HG03060 (cell line): Measurements from ENCODE around the gene ADARB2.
"Not testable (repeated sequence)": the region's sequence is repeated elsewhere in the genome, so short reads cannot be mapped to it uniquely, and the experiment has no call there.

Source experiments
- ATAC-seq: cut with Tn5 transposase; IDR thresholded peaks from one replicate; pipeline ENCODE4 v1.9.1; 2021; ENCODE audit warnings: low read depth, moderate number of reproducible peaks; ENCODE audit not compliant: unreplicated experiment

The ADARB2 gene

DNA sequence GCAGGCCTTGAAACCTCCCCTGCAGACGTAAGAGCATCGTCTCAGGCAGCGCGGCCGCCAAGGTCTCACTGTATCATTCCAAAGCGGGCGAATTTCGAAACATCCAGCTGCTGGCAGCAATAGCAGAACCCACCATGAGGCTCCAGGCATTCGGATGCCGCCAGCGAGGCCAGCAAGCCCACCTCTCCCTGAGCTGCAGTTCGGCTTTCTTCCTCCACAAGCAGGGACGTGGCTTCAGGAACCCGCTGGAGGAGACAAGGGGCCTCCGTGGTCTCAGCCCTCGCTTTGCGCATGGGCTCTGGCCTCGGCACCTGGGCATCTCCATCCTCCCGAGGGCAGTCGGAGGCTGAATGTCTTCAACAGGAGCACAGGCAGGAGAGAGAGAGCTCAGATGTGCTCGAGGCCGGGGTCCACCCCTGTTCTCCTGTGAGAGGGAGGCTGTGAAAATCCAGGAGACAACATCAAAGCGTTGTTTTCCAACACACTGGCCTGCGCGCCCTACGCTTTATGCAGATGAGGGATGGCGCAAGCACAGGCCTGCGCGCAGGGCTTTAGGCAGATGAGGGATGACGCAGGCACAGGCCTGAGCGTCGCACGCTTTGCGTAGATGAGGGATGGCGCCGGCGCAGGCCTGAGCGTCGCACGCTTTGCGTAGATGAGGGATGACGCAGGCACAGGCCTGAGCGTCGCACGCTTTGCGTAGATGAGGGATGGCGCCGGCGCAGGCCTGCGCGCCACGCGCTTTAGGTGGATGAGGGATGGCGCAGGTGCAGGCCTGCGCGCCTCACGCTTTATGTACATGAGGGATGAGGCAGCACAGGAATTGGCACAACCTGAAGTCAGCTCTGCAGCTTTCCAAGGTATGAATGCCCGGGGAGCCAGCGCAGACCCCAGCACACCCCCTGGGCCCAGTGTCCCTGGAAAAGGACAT lies 577.9 kb downstream of the ADARB2 start:
- ATAC-seq, result no peak

- not testable (repeated sequence) for ATAC-seq
Measured at GRCh38 chr10:1158536-1158935, 578.8 kb downstream of the ADARB2 start.

GRCh38 chr10:1158066-1158465 lies 579.3 kb downstream of the ADARB2 start:
- ATAC-seq, result no peak

DNA sequence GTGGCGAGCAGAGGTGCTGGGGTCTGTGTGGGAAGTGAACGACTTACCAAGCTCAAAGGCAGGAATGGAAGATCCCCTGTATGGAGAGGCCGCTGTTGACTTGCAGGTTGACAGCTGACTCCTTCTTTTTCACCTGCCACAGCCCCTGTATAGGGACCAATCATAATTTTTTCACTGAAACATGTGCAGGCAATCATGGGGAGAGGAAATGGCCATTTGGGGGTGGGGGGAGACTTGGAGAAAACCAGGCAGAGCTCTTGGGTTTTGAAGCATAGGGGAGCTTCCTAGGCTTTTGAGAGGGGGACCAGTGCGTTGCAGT lies 579.8 kb downstream of the ADARB2 start:
- ATAC-seq, result no peak

DNA sequence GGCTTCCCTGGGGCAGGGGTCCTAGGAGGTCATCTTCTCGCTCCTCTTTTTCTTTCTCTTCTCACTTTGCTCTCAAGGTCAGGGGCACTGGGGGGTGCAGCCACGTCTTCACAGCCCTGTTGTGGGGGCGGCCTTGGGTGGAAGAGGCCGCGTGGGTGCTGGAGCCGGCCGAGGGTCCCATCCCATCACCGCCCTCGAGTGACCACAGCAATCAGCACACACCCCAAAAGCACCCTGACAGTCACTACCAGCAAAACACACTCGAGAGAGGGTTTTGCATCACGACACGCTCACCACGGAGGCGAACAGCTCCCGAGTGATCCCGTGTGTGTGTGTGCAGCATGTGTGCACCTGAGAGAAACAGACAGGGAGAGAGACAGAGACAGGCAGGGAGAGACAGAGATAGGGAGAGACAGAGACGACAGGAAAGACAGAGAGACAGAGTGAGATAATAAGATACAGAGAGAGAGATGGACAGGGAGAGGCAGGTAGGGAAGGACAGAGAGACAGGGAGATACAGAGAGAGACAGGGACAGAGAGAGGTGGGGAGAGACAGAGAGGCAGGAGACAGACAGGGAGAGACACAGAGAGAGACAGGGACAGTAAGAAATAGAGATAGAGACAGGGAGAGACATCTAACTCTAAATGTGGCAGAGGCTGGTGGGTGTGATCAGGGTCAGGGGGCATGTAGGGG lies 580.3 kb downstream of the ADARB2 start:
- no peak for ATAC-seq

- no peak for ATAC-seq
Measured at GRCh38 chr10:1156616-1156886, 580.8 kb downstream of the ADARB2 start.

DNA sequence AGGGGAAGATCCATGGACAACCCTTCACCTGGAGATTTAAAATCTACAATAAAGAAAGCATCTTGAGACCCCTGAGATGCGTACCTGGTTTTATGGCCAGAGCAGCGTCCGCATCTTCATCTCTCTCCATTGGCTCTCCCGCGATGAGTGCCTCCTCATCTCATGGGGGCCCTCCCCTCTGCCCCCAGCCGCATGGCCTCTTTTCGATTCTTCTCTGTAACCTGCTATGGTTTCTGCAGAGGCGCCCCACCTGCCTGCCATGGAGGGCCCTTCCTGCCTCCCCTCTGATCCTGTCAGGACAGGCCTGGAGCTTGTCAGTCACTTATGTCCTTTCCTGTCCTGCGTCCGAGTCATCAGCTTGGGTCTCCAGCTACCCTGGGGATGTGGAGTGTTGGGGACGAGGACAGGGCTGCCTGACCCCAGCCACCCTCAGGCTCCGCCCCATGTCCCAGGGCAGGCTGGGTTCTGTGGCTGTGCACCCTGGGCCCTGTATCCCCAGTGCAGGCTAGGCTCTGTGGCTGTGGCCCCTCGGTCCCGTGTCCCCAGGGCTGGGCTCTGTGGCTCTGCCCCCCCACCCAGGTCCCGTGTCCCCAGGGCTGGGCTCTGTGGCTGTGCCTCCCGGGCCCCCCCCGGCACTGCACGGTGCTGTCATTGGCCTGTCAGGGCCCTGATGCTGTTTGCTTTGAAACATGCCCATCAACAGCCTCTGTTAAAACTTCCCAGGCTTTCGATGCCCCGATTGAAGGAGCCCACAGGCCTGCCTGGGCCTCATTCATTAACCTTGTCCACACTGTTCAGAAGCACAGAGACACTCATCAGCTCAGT lies 581.3 kb downstream of the ADARB2 start:
- ATAC-seq, result no peak

- ATAC-seq, result no peak
Measured at GRCh38 chr10:1154531-1155295, 582.6 kb downstream of the ADARB2 start.

- no peak for ATAC-seq
Measured at GRCh38 chr10:1153805-1154351, 583.4 kb downstream of the ADARB2 start.

GRCh38 chr10:1153251-1153763 lies 584.0 kb downstream of the ADARB2 start:
- ATAC-seq, result no peak

GRCh38 chr10:1152386-1153250 lies 584.7 kb downstream of the ADARB2 start:
- ATAC-seq, result no peak

DNA sequence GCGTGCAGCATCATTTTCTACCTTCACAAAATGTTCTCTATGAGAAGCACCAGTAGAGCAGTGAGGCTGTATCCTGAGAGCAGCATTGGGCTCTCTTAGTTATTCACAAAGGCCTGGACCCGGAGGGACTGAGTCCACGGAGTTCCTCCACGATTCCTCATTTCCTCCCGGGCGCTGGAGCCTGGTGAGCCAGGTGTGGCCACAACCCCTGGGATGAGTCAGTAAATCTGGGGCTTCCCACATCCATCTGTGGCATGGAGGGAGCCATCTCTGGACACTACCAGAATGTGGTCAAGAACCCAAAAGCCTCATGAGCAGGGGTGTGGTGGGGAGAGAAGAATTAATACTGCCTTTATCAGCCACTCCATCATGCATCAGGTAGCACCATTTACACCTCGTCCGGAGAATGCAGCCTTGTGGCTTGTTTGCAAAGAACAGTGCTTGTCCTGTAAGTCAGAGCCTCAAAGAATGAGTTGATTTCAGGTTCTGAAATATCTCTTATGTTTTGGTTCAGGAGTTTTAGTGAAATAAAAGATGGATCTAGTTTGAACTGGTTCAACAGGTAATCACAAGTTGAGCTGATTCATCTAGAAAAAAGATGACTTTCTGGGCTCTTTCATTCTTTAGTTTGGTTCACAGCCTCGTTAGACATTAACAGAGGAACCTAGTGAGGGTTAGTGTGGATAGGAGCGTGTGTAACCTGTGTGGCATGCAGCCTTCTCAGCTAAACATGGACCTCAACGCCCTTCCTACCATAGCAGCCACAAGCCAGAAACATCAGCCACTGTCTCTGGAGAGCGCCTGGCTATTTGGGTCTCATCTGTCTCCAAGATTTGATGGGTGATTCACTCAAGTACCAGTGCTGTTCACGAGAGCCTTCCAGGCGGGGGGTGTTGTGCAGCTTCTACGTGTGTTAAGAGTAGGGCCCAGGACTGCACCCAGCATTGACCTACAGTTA lies 586.0 kb downstream of the ADARB2 start:
- ATAC-seq, result no peak

GRCh38 chr10:1150638-1150955 lies 586.7 kb downstream of the ADARB2 start:
- no peak for ATAC-seq

DNA sequence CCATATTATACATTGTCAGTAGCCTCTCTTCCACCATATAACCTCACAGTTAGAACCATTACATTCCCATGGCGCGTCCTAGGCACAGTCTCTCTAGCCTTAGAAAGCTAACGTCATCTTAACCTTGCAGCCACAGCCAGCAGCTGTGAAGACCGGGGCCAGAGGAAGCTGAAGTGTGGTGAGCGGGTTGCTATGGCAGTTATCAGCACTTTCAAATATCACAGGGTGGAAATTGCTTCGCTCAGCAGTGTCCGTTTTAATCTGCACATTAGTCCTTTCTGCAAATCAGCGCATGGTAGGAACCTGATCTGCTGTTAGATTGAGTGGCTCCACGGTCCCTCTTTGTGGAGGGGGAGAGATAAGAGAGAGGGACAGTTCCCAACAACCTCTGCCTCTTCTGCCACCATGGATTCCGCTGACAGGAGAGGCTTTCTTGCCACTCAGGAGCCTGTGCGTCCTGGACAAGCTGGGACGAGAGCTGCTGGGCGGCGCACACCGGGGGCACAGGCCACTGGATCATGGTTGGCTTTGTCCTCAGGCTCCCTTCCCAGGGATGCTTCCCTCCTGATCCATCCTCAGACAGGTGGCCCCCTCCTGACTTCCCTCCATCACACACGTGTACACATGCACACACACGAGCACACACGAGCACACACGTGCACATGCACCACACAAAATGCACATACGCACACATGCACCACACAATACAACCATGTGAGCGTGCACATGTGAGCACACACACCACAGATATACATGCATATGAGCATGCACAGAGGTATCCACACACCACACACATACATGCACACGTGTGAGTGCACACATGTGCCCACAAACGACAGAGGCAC lies 587.3 kb downstream of the ADARB2 start:
- no peak for ATAC-seq

DNA sequence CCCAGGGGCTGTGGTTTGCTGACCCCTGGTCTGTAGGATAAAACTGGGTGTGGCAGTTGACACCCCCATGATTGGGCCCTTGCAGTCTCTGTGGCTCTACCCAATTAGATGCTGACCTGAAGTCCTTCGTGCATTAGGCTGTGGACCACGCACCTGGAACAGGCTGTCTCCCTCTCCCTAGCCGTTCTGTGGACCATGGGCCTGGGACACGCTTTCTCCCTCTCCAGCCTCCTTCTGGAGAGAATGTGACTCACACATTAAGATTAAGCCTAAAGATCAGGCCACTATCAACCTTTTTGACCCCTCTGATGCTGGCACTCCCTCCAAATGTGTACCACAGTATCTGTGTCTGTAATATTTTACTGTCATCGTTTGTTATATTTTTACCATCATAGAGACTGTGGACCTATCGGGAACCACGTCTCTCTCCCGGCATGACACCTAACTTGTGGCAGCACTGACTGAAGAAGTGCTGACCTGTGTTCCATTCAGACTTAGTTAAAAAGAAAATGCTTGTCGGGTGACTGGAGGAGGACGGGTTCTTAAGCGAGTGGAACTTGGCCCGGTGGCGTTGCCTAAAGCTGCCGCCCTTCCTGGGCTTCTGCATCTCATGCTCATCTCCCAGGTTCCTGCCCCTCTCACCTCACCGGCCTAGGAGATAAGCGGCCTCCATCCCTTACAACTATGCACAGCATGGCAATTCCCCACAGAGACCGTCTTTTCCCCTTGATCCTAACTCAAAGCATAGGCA lies 588.3 kb downstream of the ADARB2 start:
- no peak for ATAC-seq

DNA sequence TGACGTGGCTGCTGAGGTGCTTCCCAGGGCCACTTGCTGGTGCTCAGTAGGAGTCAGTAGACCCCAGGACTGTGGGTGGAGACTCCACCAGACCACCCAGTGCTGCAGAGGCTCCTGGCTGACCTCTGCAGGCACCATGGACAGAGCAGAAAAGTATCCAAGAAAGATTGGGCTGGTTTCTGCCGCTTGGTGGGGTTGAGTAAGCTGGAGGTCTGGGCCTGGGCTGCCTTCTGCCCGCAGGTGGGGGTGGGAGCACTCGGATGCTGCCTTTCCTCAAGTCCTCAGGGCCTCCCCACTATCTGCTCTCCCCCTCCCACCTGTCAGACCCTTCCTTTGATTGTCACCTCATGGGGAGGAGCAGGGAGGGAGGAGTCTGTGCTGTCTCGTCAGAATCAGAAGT lies 589.5 kb downstream of the ADARB2 start:
- no peak for ATAC-seq

DNA sequence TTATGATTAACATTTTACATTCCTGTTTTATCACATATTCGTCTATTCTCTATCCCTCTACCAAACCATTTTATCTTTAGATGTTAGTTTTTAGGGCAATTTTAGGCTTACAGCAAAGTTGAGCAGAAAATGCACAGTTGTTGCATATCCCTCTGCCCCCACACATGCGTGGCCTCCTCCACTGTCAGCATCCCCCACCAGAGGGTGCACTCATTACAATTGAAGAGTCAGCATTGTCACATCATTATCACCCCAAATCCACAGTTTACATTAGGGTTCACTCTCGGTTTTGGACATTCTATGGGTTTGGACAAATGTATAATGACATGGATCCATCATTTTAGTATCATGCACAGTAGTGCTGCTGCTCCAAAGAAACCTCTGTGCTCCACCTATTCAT lies 594.7 kb downstream of the ADARB2 start:
- ATAC-seq, result no peak
